Anterior cingulate cortex (tissue), 58 donors: Measurements from ENCODE around the gene CNTN2.

Source experiments
- DNase-seq, 58 donors: peaks; one replicate each; lab custom pipeline; 2025; lab: John Stamatoyannopoulos, UW

Gene CNTN2, protein sequence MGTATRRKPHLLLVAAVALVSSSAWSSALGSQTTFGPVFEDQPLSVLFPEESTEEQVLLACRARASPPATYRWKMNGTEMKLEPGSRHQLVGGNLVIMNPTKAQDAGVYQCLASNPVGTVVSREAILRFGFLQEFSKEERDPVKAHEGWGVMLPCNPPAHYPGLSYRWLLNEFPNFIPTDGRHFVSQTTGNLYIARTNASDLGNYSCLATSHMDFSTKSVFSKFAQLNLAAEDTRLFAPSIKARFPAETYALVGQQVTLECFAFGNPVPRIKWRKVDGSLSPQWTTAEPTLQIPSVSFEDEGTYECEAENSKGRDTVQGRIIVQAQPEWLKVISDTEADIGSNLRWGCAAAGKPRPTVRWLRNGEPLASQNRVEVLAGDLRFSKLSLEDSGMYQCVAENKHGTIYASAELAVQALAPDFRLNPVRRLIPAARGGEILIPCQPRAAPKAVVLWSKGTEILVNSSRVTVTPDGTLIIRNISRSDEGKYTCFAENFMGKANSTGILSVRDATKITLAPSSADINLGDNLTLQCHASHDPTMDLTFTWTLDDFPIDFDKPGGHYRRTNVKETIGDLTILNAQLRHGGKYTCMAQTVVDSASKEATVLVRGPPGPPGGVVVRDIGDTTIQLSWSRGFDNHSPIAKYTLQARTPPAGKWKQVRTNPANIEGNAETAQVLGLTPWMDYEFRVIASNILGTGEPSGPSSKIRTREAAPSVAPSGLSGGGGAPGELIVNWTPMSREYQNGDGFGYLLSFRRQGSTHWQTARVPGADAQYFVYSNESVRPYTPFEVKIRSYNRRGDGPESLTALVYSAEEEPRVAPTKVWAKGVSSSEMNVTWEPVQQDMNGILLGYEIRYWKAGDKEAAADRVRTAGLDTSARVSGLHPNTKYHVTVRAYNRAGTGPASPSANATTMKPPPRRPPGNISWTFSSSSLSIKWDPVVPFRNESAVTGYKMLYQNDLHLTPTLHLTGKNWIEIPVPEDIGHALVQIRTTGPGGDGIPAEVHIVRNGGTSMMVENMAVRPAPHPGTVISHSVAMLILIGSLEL

DNA sequence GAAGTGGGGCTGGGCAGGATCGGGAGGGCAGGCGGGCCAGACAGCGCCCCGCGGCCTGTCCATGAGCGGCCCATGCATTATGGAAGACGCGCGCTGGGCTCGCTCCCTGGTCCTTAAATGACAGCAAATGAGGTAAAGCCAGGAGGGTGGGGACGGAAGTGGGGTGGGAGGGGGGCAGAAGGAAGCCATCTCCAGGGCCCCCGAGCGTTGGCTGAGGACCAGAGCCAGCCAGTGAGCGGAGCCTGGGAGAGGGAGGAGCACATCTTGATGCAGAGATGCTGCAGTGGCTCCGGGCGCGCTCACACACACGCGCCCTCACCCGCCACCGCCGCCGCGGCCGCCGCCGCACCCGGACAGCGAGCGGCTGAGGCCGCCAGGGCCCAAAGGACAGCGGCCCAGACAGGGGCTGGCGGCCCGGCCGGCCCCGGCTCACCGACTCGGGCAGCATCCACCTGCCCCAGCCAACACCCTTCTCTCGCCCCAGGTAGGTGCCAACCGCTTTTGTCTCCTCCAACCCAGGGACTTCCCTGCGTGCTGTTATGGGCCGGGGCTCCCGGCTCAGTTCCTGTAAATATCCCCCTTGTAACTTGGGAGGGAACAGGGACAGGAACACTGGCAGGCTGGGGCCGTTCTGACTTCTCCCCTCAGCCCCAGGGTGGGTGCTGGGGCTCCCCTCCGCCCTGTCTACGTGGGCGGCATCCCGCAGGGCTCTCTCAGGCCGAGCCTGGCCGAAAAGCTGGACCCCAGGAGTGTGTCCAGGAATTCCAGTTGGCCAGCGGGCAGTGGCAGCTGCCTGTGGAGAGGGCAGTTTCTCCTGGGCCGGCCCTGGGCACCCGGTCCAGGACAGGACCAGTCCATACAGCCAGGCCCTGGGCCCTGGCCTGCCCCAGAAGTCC lies at the start of gene CNTN2:
CNTN2 (plus strand) TSS at position 302 of the 896 bp plus-strand sequence. CDS start 9,974 bp downstream, outside the sequence.
- DNase-seq = peak in 55 of 58 donors; percentile 13 to 93 (median 81)

DNA sequence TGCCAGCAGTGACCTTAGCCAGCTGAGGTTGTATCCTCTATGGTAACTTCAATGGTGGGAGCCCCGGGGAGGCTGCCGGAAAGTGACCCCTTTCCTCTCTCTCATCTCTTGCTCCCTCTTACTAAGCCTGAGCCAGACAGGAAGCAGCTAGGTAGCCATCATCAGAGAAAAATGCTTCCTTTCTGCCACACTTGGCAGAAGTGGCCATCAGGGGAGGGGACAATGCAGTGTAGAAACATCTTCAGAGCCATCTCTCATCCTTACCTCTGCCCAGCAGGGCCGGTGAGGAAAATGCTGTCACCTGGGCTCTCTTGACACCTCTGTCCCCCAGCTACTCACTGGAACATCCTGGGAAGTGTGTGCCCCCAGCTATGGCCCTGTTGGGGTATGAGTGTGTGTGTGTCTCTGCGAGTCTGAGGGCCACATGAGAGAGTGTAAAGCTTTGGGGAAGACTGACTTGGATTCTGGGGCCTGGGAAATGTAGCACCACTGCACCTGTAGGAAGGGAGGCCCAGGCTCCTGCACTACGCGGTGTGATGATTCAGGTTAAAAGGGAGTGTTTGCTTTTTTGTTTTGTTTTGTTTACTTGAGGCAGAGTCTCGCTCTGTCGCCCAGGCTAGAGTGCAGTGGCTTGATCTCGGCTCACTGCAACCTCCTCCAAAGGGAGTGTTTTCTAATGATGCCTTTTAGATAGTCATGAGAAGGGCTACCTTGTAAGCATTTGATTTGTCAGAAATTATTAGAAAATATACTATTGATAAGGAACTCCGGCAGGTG lies 48.7 kb upstream of the CNTN2 start:
- no peak for DNase-seq

DNA sequence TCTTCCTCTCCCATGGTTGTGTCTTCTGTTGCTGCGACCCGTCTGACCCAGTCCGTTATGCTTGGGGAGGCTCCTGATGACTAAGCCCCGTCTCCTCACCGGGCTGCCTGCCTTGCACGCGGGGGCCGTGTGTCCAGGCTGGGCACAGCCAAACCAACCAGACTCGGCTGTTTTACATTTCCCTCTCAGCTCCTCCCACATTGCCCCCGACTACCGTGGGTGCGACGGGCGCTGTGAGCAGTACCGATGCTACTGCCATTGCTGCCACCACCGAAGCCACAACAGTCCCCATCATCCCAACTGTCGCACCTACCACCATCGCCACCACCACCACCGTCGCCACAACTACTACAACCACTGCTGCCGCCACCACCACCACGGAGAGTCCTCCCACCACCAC lies 46.0 kb upstream of the CNTN2 start:
- no peak for DNase-seq

DNA sequence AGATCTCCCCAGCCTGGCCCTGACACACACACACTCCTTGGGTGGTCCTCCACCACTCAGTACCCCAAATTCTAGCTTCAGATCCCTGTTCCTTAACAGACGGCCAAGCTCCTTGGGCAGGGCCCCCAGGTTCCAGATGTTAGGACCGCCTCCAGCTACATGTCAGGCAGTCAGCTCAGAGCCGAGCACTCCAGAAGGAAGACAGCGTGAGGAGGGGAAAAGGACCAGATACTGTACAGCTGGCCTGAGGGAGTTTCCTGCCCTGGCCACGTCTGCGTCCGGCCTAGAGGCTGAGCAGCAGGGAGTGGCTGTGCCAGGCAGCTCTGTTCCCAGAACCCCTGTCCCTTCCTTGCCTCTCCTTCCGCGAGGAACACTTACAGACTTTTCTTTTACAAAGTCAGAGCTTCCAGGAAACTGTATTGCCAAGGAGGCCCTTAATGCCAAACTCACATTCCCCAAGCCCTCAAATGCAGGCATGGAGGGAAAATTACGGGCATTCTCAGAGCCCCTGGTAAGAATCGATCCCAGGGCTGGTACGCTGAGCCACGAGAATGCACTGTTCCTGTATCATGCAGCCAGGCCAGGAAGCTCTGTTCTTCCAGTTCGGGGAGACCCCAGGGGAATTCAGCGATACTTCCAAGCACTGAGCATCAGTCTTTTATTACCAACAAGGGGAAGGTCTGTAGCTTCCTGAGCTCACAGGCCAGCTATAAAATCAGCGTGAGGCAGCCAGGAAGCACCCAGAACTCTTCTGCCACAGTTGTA lies 45.2 kb upstream of the CNTN2 start:
- no peak for DNase-seq

DNA sequence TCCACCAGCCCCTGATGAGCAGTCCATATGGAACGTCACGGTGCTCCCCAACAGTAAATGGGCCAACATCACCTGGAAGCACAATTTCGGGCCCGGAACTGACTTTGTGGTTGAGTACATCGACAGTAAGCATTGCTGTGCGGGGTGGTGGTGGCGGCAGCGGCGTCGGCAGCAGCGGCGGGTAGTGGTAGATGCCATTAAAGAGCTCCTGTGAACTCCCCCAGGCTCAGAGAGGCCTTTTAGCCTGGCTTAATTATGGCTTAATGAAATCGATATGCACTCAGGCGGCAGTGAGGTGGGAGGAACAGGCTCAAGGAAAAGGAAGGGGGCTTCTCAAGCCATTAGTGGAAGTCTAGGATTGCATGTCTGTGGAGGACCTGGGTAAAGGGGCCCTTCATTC lies 41.9 kb upstream of the CNTN2 start:
- no peak for DNase-seq

DNA sequence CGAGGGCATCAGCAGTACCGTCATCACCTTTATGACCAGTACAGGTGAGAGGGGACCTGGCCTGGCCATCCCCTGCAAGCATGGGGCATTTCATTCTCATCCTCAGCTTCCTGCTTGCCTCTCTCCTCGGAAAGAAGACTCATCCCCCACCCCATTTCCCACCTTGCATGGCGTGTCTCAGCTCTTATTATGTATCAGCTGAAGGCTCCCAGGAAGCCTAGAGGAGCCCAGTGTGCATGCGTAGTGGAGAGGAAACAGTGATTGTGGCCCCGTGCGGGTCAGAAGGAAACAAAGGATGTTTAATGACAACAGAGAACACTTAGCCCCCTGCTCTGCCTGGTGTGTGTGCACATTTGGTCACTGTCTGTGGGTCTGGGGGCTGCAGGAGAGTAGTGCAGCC lies 40.3 kb upstream of the CNTN2 start:
- no peak for DNase-seq

DNA sequence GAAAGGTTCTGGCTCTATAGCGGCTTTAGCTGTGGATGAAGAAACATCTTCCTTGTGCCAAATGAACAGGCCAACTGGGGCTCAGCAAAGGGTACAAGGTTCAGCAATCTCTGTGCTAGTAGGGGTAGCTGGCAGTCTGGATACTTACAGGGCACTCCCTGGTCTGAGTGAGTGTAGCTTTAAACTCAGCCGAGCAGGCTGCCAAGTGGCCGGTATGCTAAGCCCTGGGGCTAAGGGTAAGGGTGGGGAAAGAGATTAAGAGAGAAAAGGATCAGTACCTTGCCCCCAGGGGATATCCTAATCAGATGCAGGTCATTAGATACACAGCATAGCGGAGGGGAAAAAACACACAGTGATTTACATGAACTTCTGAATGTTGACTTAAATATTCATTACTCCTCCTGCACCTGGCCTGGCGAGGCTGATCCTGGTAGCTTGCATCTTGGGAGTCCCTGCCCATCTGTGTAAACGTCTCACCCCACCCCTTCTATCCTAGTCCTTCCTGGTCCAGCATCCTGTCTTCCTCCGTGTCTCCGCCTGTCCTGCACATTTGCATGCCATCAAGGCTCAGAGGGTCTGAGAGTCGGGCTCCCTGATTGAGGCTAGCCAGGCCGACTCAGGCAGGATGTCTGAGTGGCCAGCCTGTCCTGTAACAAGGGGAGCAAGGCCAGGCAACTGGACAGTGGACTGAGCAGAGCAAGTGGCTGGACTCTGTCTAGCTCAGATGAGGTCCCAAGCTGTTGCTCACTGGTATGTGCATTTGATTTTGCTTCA lies 39.5 kb upstream of the CNTN2 start:
- no peak for DNase-seq

DNA sequence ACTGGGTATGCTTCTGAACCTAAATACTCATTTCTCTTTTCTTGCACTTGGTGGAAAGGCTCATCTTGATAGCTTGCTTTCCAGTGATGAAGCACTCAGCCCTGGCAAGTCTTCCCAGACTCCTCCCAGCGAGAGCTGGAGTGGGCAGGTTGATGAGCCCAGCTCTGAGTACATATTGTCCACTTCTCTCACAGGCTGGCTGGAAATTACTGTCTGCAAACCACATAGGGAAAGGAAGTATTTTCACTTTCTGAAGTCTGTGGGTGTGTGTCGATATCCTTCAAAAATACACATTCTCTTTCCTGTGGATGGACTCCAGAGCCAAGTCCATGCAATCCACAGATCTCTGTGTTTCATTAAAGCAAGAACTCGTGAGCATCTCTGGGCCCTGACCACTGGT lies 38.7 kb upstream of the CNTN2 start:
- peak in 23 of 58 donors; percentile 9 to 80 (median 43) for DNase-seq

DNA sequence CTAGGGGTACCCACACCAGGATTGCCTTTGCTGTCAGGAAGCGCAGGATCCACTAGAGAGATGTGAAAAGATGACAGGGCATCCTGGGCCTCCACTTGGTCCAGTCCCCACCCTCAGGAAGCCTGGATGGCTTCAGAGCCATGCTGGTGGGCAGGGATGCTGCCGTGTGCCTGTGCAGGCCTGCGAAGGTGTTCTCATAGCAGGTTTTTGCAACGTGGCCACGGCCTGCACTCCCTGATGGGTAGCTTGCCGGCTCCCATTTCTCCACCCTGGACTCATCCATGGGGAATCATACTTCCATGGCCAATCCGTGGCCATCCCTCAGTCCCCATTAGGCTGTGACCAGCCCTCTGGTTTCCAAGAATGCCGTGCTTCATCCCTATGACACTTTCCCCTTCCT lies 34.1 kb upstream of the CNTN2 start:
- no peak for DNase-seq

DNA sequence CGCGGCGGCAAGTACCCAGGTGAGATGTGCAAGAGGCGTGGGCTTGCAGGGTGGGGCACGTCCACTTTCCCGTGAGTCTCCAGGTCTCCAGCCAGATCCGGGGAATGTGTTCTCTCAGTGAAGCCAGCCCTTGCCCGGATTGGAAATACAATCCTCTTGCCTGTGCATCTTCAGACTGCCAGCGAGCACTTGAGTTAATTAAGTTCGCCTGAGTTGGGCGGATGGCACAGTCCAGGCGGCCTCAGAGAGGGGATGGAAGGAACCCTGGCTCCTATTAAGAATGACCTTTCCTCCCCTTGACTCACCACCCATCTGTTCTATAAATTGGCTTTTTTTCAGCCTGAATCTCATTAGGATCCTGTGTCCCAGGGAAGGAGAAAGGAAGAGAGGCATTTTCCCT lies 33.3 kb upstream of the CNTN2 start:
- DNase-seq = no peak

DNA sequence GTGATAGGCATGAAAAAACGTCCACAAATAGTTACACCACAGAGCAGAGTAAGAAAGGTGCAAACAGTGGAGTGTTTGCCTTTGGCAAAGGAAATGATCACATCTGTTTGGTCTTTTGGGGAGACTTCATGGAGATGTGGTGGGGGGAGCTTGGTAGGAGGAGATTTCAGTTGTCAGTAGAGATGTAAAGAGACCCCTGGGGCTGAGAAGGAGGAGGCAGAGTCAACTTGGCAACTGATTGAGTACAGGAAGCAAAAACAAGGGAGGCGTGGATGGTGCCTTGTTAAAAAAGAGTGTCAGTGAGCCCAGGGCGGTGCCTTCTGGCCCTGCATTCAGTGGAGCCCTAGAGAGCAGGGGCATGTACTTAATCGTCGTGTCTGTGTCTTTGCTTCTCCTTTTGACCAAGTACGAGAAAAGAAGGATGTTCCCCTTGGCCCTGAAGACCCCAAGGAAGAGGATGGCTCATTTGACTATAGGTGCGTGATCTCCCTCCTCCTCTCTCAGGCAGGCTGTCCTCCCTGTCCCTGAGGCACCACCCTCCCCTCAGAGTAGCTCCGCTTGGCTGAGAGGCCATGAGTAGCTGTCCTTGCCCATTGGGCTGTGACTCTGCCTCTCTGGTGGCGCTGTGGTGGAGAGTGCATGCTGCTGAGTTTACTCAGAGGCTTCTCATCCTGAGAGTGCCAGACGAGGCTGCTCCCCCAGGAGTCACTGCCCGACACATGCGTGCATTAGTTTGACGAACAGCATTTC lies 30.4 kb upstream of the CNTN2 start:
- DNase-seq = no peak

DNA sequence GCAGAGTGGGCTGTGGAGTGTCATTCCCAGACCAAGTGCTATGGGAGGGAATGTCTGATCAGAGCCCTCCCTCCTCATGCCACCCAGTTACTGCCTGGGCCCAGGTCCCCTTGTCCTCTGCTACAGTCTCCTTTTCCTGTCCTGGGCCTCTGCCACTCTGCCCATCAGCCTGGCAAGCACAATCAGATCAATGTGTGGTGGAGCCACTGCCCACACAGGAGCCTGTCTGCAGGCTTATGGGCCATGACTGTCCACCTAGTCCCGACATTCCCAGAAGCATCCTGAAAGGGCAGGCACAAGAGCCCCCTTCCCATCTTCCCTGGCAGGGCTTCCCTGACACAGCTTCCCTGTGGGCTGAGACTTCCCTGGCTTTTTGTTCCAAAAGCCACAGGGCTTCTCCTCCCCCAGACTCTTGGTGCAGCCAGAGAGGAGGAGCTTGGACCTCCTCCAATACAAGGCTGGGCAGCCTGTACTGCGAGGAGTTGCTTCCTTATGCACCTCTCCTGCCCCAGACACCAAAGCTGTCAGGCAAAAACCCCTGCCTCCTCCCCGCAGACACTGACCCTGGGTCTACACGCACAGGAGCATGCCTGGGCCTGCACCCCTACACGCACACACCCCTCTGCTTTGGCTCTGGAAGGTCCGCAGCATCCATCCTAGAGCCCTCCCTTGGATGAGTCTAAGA lies 29.2 kb upstream of the CNTN2 start:
- peak in 30 of 58 donors; percentile 3 to 68 (median 44) for DNase-seq

DNA sequence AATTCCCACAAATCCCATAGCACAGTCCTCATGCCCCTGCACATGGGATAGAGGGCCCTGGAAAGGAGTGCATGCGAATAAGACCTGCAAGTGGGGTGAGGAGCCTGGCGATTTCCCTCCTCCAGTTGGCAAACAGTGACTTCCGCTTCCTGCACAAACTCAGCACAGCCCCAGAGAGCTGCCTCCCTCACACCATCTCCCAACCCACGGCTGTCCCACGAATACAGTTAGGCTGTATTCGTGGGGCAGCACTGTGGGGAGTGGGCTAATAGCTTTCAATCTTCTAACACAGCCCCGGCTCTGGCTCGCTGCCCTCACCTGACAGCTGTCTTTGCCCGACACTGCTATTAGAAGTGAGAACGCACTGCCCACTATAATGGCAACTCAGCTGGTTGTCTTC lies 28.2 kb upstream of the CNTN2 start:
- DNase-seq = peak in 2 of 58 donors; percentile 14 to 31

DNA sequence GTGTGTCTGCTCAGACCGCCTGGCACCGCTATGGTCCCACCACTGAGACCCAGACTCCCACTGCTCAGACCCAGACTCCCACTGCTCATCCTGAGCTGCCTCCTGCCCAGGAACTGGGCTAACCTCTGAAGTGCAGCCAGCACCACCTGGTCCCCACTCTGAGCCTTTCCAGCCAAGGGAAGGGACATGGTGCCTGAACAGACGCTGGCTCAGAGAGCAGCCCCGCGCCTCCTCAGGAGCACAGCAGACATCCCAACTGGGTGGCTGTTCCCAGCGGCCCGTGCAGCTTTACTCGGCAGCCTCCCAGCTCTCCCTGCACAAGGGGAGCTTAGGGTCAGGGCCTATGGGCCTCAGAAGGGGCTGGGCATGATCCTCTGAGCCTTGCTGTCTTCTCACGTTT lies 27.8 kb upstream of the CNTN2 start:
- no peak for DNase-seq

DNA sequence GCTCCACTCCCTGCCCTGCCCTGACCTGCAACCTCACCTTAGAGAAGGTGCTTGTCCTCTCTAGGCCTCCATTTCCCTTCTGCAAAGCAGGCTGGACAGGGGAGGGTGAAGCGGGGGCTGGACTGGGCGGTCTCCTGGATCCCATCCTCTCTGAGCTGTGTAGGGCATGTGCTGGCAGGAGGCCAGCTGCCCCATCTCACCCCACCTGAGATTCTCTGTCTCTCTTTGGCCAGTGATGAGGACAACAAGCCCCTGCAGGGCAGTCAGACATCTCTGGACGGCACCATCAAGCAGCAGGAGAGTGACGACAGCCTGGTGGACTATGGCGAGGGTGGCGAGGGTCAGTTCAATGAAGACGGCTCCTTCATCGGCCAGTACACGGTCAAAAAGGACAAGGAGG lies 26.9 kb upstream of the CNTN2 start:
- DNase-seq = no peak

DNA sequence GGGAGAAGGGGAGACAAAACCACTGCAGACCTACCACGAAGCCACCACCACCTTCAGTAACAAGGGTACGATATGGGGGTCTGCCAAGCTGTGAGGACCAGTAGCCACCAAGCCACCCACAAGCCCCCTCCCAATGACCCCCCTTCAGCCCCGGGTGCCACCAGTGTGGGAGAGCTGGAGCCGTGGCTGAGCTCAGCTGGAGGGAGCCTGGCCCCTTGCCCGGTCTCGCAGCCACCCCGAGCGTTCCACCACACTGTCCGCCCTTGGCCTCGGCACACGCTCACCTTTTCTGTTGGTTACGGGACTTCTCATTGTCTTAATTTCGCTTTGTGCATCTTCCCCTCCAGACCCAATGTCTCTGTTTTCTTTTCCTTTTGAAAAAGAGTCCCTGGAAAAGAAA lies 26.4 kb upstream of the CNTN2 start:
- DNase-seq = peak in 2 of 58 donors; percentile 29 to 36
